Neural progenitor cell (in vitro differentiated cells): ENCODE data around the gene KDM2B. TPM values are rescaled to one million over a fixed set of nuclear protein-coding genes. Genes with fewer than 3 reads are reported as not detected.

Experiments
- DNase-seq: peaks from one replicate; pipeline ENCODE4 v3.0.0-alpha.2; 2016; ENCODE audit warnings: low spot score
- H2AFZ ChIP-seq: fragments of 200-600 bp; sonication (generic); replicated peaks from 2 replicates; pipeline ENCODE4 v1.6.1; 2016; ENCODE audit warnings: antibody characterized with exemption
- H3F3A ChIP-seq: fragments of 200-600 bp; sonication (generic); 2 replicates; pipeline ENCODE4 v1.6.1; 2016; ENCODE audit warnings: antibody characterized with exemption, low read depth
- H3K27ac ChIP-seq: fragments of 200-600 bp; sonication (generic); 2 replicates; pipeline ENCODE4 v1.5.1; 2016; ENCODE audit warnings: mild to moderate bottlenecking
- H3K27me3 ChIP-seq: fragments of 200-600 bp; sonication (generic); 2 replicates; pipeline ENCODE4 v1.6.1; 2016; ENCODE audit warnings: mild to moderate bottlenecking, moderate library complexity
- H3K36me3 ChIP-seq: fragments of 200-600 bp; sonication (generic); 2 replicates; pipeline ENCODE4 v1.5.1; 2016
- H3K4me1 ChIP-seq: fragments of 200-600 bp; sonication (generic); 2 replicates; pipeline ENCODE4 v1.6.1; 2016; ENCODE audit warnings: mixed run types
- H3K4me2 ChIP-seq: fragments of 200-600 bp; sonication (generic); 2 replicates; pipeline ENCODE4 v1.6.1; 2016
- H3K4me3 ChIP-seq: fragments of 200-600 bp; sonication (generic); 2 replicates; pipeline ENCODE4 v1.5.1; 2016
- H3K79me2 ChIP-seq: fragments of 200-600 bp; sonication (generic); 2 replicates; pipeline ENCODE4 v1.6.1; 2016; ENCODE audit warnings: low read depth
- H3K9ac ChIP-seq: fragments of 200-600 bp; sonication (generic); 2 replicates; pipeline ENCODE4 v1.6.1; 2016
- H3K9me3 ChIP-seq: fragments of 200-600 bp; sonication (generic); 2 replicates; pipeline ENCODE4 v1.5.1; 2016; ENCODE audit warnings: low read depth
- H4K20me1 ChIP-seq: fragments of 200-600 bp; sonication (generic); 2 replicates; pipeline ENCODE4 v1.6.1; 2016; ENCODE audit warnings: low read depth
- H3K27ac Mint-ChIP-seq: 3 replicates; pipeline ENCODE4 v1.8.0; 2021; ENCODE audit warnings: mixed read lengths
- H3K27me3 Mint-ChIP-seq: 2 replicates; pipeline ENCODE4 v1.8.0; 2022; ENCODE audit warnings: low read depth, mild to moderate bottlenecking, inconsistent platforms, moderate library complexity, mixed read lengths; ENCODE audit not compliant: insufficient read depth
- H3K36me3 Mint-ChIP-seq: 3 replicates; pipeline ENCODE4 v1.8.0; 2021; ENCODE audit warnings: mixed read lengths
- H3K4me1 Mint-ChIP-seq: 3 replicates; pipeline ENCODE4 v1.8.0; 2021; ENCODE audit warnings: mixed read lengths
- H3K4me3 Mint-ChIP-seq: 3 replicates; pipeline ENCODE4 v1.8.0; 2021; ENCODE audit warnings: mild to moderate bottlenecking, moderate library complexity, mixed read lengths
- H3K9me3 Mint-ChIP-seq: 3 replicates; pipeline ENCODE4 v1.8.0; 2020; ENCODE audit warnings: mixed read lengths
- CTCF ChIP-seq: fragments of 200-600 bp; sonication (generic); IDR thresholded peaks from 2 replicates; pipeline ENCODE4 v1.5.1; 2017; ENCODE audit warnings: antibody characterized with exemption, mild to moderate bottlenecking
- EZH2 ChIP-seq: fragments of 200-600 bp; sonication (generic); IDR thresholded peaks from 2 replicates; pipeline ENCODE4 v1.6.1; 2017; ENCODE audit warnings: antibody characterized with exemption, mild to moderate bottlenecking, moderate library complexity
- EZH2phosphoT487 ChIP-seq: fragments of 200-600 bp; sonication (generic); IDR thresholded peaks from 2 replicates; pipeline ENCODE4 v1.6.1; 2017; ENCODE audit warnings: antibody characterized with exemption
- total RNA-seq: library from RNA; depleted of rRNA; stranded (reverse); fragments of >200 nt; gene quantifications from 2 replicates; pipeline ENCODE4 v1.2.3, GENCODE V29; 2015; ENCODE audit warnings: low replicate concordance

The KDM2B gene
- total RNA-seq, 1 donor from 2014 or later: 85.3 TPM

GRCh38 chr12:121417847-121418246, 163.0 kb downstream of the KDM2B start:
- H3K4me2 ChIP-seq: no peak overlapping the region
- no peaks in the 10 kb centered on the region for H3K4me1 ChIP-seq
- no peak for DNase-seq
- peaks cover 22% of the 10 kb centered on the region for H3K36me3 ChIP-seq
- no peak overlapping the region for H2AFZ ChIP-seq
- no peaks in the 10 kb centered on the region for H3K9me3 Mint-ChIP-seq
- no peak overlapping the region for H3K9ac ChIP-seq
- no peaks in the 10 kb centered on the region for H4K20me1 ChIP-seq
- no peaks in the 10 kb centered on the region for H3K9me3 ChIP-seq
- no peak overlapping the region for H3K4me3 Mint-ChIP-seq
- no peak overlapping the region for H3K4me3 ChIP-seq
- no peak overlapping the region for H3K27ac ChIP-seq
- peaks cover 15% of the 10 kb centered on the region for H3F3A ChIP-seq
- peaks cover 2% of the 10 kb centered on the region for H3K27me3 Mint-ChIP-seq
- peaks cover 24% of the 10 kb centered on the region for H3K79me2 ChIP-seq
- H3K27me3 ChIP-seq: no peaks in the 10 kb centered on the region
- TF ChIP-seq EZH2 (no peak), CTCF (no peak), EZH2phosphoT487 (no peak)
- peaks cover 31% of the 10 kb centered on the region for H3K36me3 Mint-ChIP-seq
- no peak overlapping the region for H3K27ac Mint-ChIP-seq
- no peaks in the 10 kb centered on the region for H3K4me1 Mint-ChIP-seq

- no peaks in the 10 kb centered on the region for H3F3A ChIP-seq
- TF ChIP-seq CTCF: no peak
- no peak for TF ChIP-seq EZH2
- no peak for TF ChIP-seq EZH2phosphoT487
- no peak overlapping the region for H3K27ac ChIP-seq
- Mint-ChIP-seq H3K27ac (no peak overlapping the region), H3K27me3 (peaks cover 2% of the 10 kb centered on the region), H3K36me3 (peaks cover 16% of the 10 kb centered on the region), H3K9me3 (no peaks in the 10 kb centered on the region), H3K4me1 (no peaks in the 10 kb centered on the region), H3K4me3 (no peak overlapping the region)
- DNase-seq: no peak
- peaks cover 2% of the 10 kb centered on the region for H4K20me1 ChIP-seq
- no peaks in the 10 kb centered on the region for H3K27me3 ChIP-seq
- H3K4me3 ChIP-seq: no peak overlapping the region
- H3K9ac ChIP-seq: no peak overlapping the region
- no peaks in the 10 kb centered on the region for H3K9me3 ChIP-seq
- no peaks in the 10 kb centered on the region for H3K4me1 ChIP-seq
- peaks cover 9% of the 10 kb centered on the region for H3K36me3 ChIP-seq
- no peak overlapping the region for H2AFZ ChIP-seq
- no peak overlapping the region for H3K4me2 ChIP-seq
- peaks cover 58% of the 10 kb centered on the region for H3K79me2 ChIP-seq
These were observed 166.9 kb downstream of the KDM2B start for GRCh38 chr12:121413917-121414316.

GRCh38 chr12:121405211-121405610, 175.6 kb downstream of the KDM2B start:
- H3K4me2 ChIP-seq: no peak overlapping the region
- H3K9me3 Mint-ChIP-seq: no peaks in the 10 kb centered on the region
- no peaks in the 10 kb centered on the region for H3K27me3 Mint-ChIP-seq
- no peak overlapping the region for H3K4me3 ChIP-seq
- peaks cover 11% of the 10 kb centered on the region for H3K36me3 Mint-ChIP-seq
- peaks cover 9% of the 10 kb centered on the region for H3F3A ChIP-seq
- no peak for TF ChIP-seq CTCF
- TF ChIP-seq EZH2phosphoT487: no peak
- TF ChIP-seq EZH2: no peak
- H4K20me1 ChIP-seq: peaks cover 38% of the 10 kb centered on the region
- H3K9ac ChIP-seq: no peak overlapping the region
- H3K4me1 ChIP-seq: peaks cover 18% of the 10 kb centered on the region
- no peak overlapping the region for H3K27ac Mint-ChIP-seq
- H2AFZ ChIP-seq: no peak overlapping the region
- no peak for DNase-seq
- no peak overlapping the region for H3K27ac ChIP-seq
- H3K79me2 ChIP-seq: peaks cover 97% of the 10 kb centered on the region
- no peak overlapping the region for H3K4me3 Mint-ChIP-seq
- no peaks in the 10 kb centered on the region for H3K36me3 ChIP-seq
- no peaks in the 10 kb centered on the region for H3K27me3 ChIP-seq
- H3K4me1 Mint-ChIP-seq: peaks cover 17% of the 10 kb centered on the region
- H3K9me3 ChIP-seq: no peaks in the 10 kb centered on the region
